GM12875 (cell line): Measurements from ENCODE around the gene EIF4E3.

Experiments
- H3K4me3 ChIP-seq: one replicate; pipeline ENCODE4 v1.5.1; 2011; ENCODE audit warnings: low read depth, low read length, control low read depth
- TF ChIP-seq, protein P1 (sequence below): IDR thresholded peaks from 2 replicates; pipeline ENCODE4 v1.5.1; 2011; ENCODE audit warnings: low read depth, mild to moderate bottlenecking, control low read depth, inconsistent platforms, low read length, moderate library complexity, borderline replicate concordance; ENCODE audit not compliant: insufficient read depth

Gene EIF4E3

DNA sequence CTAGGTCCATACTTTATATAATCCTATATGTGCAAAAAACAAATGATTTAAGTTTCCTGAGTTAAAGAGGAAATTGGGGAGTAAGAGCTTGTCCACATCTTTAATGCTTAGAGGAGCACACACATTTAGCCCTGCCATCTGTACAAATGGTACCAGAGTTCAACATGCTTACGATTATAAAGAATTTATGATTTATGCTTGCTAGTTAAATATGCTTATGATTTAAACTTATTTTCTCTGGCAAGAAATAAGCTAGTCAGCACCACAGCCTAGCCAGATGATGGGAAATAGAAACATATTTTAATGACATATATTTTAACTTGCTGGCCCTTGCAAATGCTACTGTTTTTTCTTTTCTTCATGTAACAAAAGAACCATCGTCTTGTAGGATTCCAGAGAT is 48.3 kb downstream of the EIF4E3 start:
- TF ChIP-seq, protein P1, sequence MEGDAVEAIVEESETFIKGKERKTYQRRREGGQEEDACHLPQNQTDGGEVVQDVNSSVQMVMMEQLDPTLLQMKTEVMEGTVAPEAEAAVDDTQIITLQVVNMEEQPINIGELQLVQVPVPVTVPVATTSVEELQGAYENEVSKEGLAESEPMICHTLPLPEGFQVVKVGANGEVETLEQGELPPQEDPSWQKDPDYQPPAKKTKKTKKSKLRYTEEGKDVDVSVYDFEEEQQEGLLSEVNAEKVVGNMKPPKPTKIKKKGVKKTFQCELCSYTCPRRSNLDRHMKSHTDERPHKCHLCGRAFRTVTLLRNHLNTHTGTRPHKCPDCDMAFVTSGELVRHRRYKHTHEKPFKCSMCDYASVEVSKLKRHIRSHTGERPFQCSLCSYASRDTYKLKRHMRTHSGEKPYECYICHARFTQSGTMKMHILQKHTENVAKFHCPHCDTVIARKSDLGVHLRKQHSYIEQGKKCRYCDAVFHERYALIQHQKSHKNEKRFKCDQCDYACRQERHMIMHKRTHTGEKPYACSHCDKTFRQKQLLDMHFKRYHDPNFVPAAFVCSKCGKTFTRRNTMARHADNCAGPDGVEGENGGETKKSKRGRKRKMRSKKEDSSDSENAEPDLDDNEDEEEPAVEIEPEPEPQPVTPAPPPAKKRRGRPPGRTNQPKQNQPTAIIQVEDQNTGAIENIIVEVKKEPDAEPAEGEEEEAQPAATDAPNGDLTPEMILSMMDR: no peak
- no peak overlapping the region for H3K4me3 ChIP-seq

DNA sequence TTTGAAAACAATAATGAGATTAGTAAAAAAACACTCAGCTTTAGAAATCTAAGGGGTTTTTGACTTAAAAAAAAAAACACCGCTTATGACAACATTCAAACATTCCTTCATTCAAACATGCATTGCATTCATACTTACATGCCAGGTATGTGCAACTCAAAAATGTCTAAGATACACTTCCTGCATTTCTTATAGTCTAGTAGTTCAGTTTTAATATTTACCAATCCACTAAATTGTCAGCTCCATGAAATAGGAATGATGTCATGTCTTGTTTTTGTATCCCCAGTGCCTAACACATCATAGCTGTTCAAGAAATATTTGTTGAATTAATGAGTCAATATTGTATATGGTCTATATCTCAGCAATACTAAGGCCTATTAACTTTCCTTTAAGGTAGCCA is 51.7 kb downstream of the EIF4E3 start:
- no peak overlapping the region for H3K4me3 ChIP-seq
- TF ChIP-seq, protein P1: no peak

DNA sequence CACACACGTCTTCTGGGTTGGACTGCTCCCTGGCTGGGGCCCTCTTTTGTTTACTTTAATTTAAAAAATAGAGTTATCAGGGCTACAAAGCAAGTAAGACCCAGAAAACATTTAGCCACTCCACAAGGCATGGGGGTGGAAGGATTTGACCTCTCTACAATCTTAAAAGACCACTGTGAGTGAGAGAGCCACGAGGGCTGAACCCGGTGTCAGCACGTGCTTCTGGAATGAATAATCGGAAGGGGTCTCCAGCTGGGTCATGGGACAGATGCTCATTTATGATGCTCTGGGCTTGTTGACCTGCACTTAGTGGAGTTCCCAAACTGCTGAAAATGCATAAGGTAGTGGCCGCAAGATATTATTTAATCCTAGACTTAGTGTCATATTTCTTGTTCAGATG is 52.4 kb downstream of the EIF4E3 start:
- no peak overlapping the region for H3K4me3 ChIP-seq
- TF ChIP-seq, protein P1: no peak

DNA sequence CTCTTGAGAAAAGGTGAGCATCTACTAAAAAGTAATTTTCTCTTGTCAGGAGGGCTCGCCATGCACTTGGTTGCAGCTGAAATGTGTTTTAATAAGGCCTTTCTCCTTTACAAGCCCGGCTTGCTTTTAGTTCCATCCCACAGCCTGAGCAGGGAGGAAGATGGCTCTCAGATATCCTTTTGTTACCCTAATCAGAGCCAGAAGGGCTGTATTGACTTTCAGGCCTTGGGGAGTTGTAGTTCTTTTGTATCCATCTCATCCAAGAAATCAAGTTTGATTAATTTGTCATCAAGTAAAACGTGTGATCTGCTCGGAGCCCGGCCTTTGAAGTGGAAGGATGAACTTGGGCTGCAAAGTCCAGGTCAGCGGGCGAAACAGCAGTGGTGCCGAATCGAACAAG is 52.9 kb downstream of the EIF4E3 start:
- no peak overlapping the region for H3K4me3 ChIP-seq
- TF ChIP-seq, protein P1: no peak

DNA sequence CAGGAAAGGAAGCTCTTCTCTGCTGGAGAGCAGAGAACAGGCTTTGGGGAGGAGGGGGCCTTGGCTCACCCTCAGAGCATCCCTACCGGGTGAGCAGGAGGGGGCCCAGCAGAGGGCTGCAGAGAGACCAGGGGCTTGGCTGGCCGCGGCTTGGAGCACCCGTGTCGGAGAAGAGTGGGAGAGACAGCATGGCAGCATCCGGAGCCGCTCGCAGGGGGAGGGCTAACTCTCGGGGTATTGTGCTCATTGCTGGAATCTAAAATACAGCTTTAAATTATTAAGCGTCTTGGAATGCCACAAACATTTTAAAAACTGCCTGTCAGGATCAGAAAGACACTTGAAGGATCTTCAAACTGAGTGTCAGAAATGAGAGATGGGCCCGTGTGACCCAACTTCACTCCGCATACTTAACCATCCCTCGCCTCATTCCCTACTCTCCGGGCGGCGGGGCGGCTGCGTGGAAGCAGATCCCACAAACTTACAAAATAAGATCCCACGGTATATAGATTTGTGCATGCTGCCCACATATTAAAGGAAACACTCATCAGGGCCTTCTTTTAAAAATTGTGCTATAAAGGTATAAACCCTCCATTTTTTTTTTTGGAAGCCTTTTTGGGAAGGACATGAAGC is 53.9 kb downstream of the EIF4E3 start:
- H3K4me3 ChIP-seq: no peak overlapping the region
- TF ChIP-seq, protein P1: no peak

DNA sequence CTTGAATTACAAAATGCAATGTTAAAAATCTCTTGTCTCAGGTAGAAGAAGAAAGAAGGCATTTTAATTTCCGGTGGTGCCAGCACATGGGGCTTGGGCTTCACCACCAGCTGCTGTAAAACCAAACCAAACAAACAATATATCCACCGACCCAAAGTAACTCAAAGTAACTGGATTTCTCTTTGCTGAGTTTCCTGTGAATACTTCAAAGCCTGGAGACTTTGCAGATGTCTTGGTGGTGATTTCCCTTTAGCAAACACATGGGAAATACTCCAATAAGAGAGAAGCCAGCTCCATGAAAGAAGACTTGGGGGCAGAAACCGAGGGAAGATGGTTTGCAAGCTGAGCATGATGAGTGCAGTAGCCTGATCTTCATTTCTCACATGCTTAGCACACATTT is 62.6 kb downstream of the EIF4E3 start:
- H3K4me3 ChIP-seq: no peak overlapping the region
- TF ChIP-seq, protein P1: no peak

DNA sequence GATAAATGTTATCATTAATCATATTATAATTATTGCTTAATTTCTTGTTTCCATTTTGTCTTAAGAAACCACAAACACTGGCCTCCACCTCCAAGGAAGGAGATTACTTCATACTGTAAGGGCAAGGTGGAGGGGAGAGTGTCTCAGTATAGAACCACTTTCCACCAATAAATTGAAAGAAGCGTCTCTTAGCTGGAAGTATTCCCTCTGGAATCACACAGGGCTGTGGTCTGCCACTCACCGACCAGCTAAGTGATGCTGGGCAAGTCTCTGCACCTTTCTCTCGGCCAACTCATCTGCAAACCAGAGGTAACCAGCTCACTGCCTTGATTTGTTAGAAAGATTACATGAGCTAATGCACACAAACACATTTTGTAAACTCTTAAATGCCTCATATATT is 63.1 kb downstream of the EIF4E3 start:
- H3K4me3 ChIP-seq: no peak overlapping the region
- TF ChIP-seq, protein P1: no peak
